H9 (cell line): ENCODE measurements around the gene INTS7. TPM values are rescaled to one million over a fixed set of nuclear protein-coding genes. Genes with fewer than 3 reads are reported as not detected.

Source experiments
- DNase-seq: peaks from one replicate; pipeline ENCODE4 v3.0.0-alpha.2; 2017
- H2AFZ ChIP-seq: one replicate; pipeline ENCODE4 v1.6.1; 2013; ENCODE audit warnings: mild to moderate bottlenecking, low read length, control low read depth, moderate library complexity
- H2AK5ac ChIP-seq: 2 replicates; pipeline ENCODE4 v1.6.1; 2013; ENCODE audit warnings: low read length, control low read depth, mixed read lengths; ENCODE audit not compliant: insufficient read length
- H2BK120ac ChIP-seq: one replicate; pipeline ENCODE4 v1.6.1; 2013; ENCODE audit warnings: low read depth, mild to moderate bottlenecking, low read length, control low read depth, inconsistent platforms; ENCODE audit not compliant: poor library complexity, severe bottlenecking
- H2BK12ac ChIP-seq: 2 replicates; pipeline ENCODE4 v1.6.1; 2013; ENCODE audit warnings: low read length, control low read depth, mixed read lengths, low read depth; ENCODE audit not compliant: insufficient read length
- H2BK15ac ChIP-seq: 2 replicates; pipeline ENCODE4 v1.6.1; 2013; ENCODE audit warnings: low read depth, low read length, control low read depth
- H2BK20ac ChIP-seq: one replicate; pipeline ENCODE4 v1.6.1; 2013; ENCODE audit warnings: low read depth, mild to moderate bottlenecking, low read length, control low read depth, inconsistent platforms; ENCODE audit not compliant: poor library complexity, severe bottlenecking
- H2BK5ac ChIP-seq: 2 replicates; pipeline ENCODE4 v1.6.1; 2013; ENCODE audit warnings: low read length, control low read depth, mixed read lengths; ENCODE audit not compliant: insufficient read length
- H3K14ac ChIP-seq: 2 replicates; pipeline ENCODE4 v1.6.1; 2013; ENCODE audit warnings: low read length, control low read depth; ENCODE audit not compliant: insufficient read depth
- H3K18ac ChIP-seq: 2 replicates; pipeline ENCODE4 v1.6.1; 2013; ENCODE audit warnings: low read depth, mild to moderate bottlenecking, mixed read lengths, low read length, control low read depth; ENCODE audit not compliant: insufficient read length
- H3K23ac ChIP-seq: 2 replicates; pipeline ENCODE4 v1.6.1; 2013; ENCODE audit warnings: low read length, control low read depth, mixed read lengths, low read depth; ENCODE audit not compliant: insufficient read length
- H3K23me2 ChIP-seq: 2 replicates; pipeline ENCODE4 v1.6.1; 2013; ENCODE audit warnings: low read depth, mild to moderate bottlenecking, mixed read lengths, low read length, control low read depth; ENCODE audit not compliant: insufficient read length, poor library complexity, severe bottlenecking
- H3K27ac ChIP-seq: 2 replicates; pipeline ENCODE4 v1.5.1; 2013; ENCODE audit warnings: low read length, control low read depth, mixed read lengths, low read depth; ENCODE audit not compliant: insufficient read length
- H3K27me3 ChIP-seq: 2 replicates; pipeline ENCODE4 v1.6.1; 2013; ENCODE audit warnings: low read length, control low read depth, inconsistent platforms; ENCODE audit not compliant: insufficient read depth
- H3K4ac ChIP-seq: 2 replicates; pipeline ENCODE4 v1.6.1; 2013; ENCODE audit warnings: low read depth, mild to moderate bottlenecking, control low read depth, inconsistent platforms, low read length, moderate library complexity
- H3K4me1 ChIP-seq: 2 replicates; pipeline ENCODE4 v1.6.1; 2013; ENCODE audit warnings: low read length, control low read depth, inconsistent platforms; ENCODE audit not compliant: insufficient read depth
- H3K4me2 ChIP-seq: 2 replicates; pipeline ENCODE4 v1.6.1; 2013; ENCODE audit warnings: low read length, control low read depth, mixed read lengths; ENCODE audit not compliant: insufficient read length, insufficient read depth
- H3K56ac ChIP-seq: 2 replicates; pipeline ENCODE4 v1.6.1; 2013; ENCODE audit warnings: low read depth, mild to moderate bottlenecking, mixed read lengths, low read length, control low read depth; ENCODE audit not compliant: insufficient read length
- H3K79me1 ChIP-seq: 2 replicates; pipeline ENCODE4 v1.6.1; 2013; ENCODE audit warnings: low read depth, mild to moderate bottlenecking, moderate library complexity, low read length, control low read depth, inconsistent platforms; ENCODE audit not compliant: insufficient read depth, poor library complexity, severe bottlenecking
- H3K79me2 ChIP-seq: 2 replicates; pipeline ENCODE4 v1.6.1; 2013; ENCODE audit warnings: low read length, control low read depth, inconsistent platforms; ENCODE audit not compliant: insufficient read depth
- H3K9ac ChIP-seq: 2 replicates; pipeline ENCODE4 v1.6.1; 2013; ENCODE audit warnings: low read length, control low read depth, mixed read lengths; ENCODE audit not compliant: insufficient read length; ENCODE audit errors: extremely low read depth
- H3K9me3 ChIP-seq: one replicate; pipeline ENCODE4 v1.6.1; 2013; ENCODE audit warnings: low read depth, low read length, inconsistent platforms; ENCODE audit not compliant: control insufficient read depth
- H3T11ph ChIP-seq: one replicate; pipeline ENCODE4 v1.6.1; 2013; ENCODE audit warnings: mild to moderate bottlenecking, low read length, control low read depth, inconsistent platforms
- H4K20me1 ChIP-seq: one replicate; pipeline ENCODE4 v1.6.1; 2013; ENCODE audit not compliant: control insufficient read depth, insufficient read length, insufficient read depth
- H4K5ac ChIP-seq: 2 replicates; pipeline ENCODE4 v1.6.1; 2013; ENCODE audit warnings: low read depth, mild to moderate bottlenecking, mixed read lengths, low read length, control low read depth; ENCODE audit not compliant: insufficient read length
- H4K8ac ChIP-seq: replicated peaks from 2 replicates; pipeline ENCODE4 v1.6.1; 2013; ENCODE audit warnings: low read length, control low read depth, mixed read lengths, low read depth; ENCODE audit not compliant: insufficient read length
- H4K91ac ChIP-seq: 2 replicates; pipeline ENCODE4 v1.6.1; 2013; ENCODE audit warnings: low read depth, mild to moderate bottlenecking, moderate library complexity, mixed read lengths, low read length, control low read depth; ENCODE audit not compliant: insufficient read length
- H3K27ac Mint-ChIP-seq, 3 experiments: 2 replicates in 2 of 3; 3 replicates in 1 of 3; pipeline ENCODE4 v1.8.0; 2020 to 2021; ENCODE audit warnings: mixed read lengths in 3 of 3, mild to moderate bottlenecking in 1 of 3, moderate library complexity in 1 of 3
- H3K27me3 Mint-ChIP-seq: 2 replicates; pipeline ENCODE4 v1.8.0; 2021; ENCODE audit warnings: low read depth, mild to moderate bottlenecking, moderate library complexity, mixed read lengths
- H3K36me3 Mint-ChIP-seq, 3 experiments: 2 replicates in 2 of 3; 3 replicates in 1 of 3; pipeline ENCODE4 v1.8.0; 2020 to 2021; ENCODE audit warnings: low read depth in 3 of 3, mixed read lengths in 3 of 3; ENCODE audit not compliant: insufficient read depth in 1 of 3
- H3K4me1 Mint-ChIP-seq, 2 experiments: 2 replicates each; pipeline ENCODE4 v1.8.0; 2020; ENCODE audit warnings: mixed read lengths in 2 of 2
- H3K4me3 Mint-ChIP-seq, 2 experiments: 2 replicates in 1 of 2; 3 replicates in 1 of 2; pipeline ENCODE4 v1.8.0; 2020 to 2021; ENCODE audit warnings: mild to moderate bottlenecking in 2 of 2, mixed read lengths in 2 of 2, moderate library complexity in 1 of 2
- H3K9me3 Mint-ChIP-seq, 2 experiments: 2 replicates in 1 of 2; 3 replicates in 1 of 2; pipeline ENCODE4 v1.8.0; 2020; ENCODE audit warnings: mild to moderate bottlenecking in 2 of 2, mixed read lengths in 2 of 2, moderate library complexity in 1 of 2
- CTCF ChIP-seq: fragments of 200-600 bp; sonication (generic); conservative IDR thresholded peaks from 3 replicates; pipeline ENCODE4 v1.8.0; 2021; ENCODE audit warnings: antibody characterized with exemption, mild to moderate bottlenecking
- WGBS: extraction: QIAGEN DNeasy Blood & Tissue Kit; methylation state at CpG from one replicate; pipeline ENCODE4 v1.1.7; 2013; ENCODE audit warnings: missing lambda C conversion rate, low lambda C conversion rate, mixed read lengths; ENCODE audit not compliant: insufficient read length; ENCODE audit errors: extremely low coverage; 5-methylcytosine and 5-hydroxymethylcytosine counted together
- total RNA-seq: library from RNA; stranded (reverse); gene quantifications from 2 replicates; pipeline ENCODE4 v1.2.1, GENCODE V29; 2021

The INTS7 gene
- total RNA-seq, 1 experiment from 2014 or later: 32.3 TPM

- TF ChIP-seq CTCF: no peak
- H3K27ac Mint-ChIP-seq: no peak overlapping the region
- H3K9me3 Mint-ChIP-seq: peaks cover 0 to 10% of the 10 kb centered on the region in 2 experiments; a peak in 4 of 5 replicates
- no peaks in the 10 kb centered on the region for H3K4me1 Mint-ChIP-seq
- Histone ChIP-seq H4K91ac (no peak overlapping the region), H4K5ac (no peak overlapping the region), H2AFZ (no peak overlapping the region), H3K56ac (no peak overlapping the region), H3K23ac (no peak overlapping the region), H3K14ac (no peak overlapping the region), H2BK120ac (no peak overlapping the region), H4K20me1 (no peaks in the 10 kb centered on the region), H3K4me1 (no peaks in the 10 kb centered on the region), H2BK20ac (no peak overlapping the region), H3K18ac (no peak overlapping the region), H2BK15ac (no peak overlapping the region), H3K23me2 (no peaks in the 10 kb centered on the region), H3K79me2 (no peaks in the 10 kb centered on the region), H4K8ac (no peak overlapping the region), H2BK12ac (no peak overlapping the region), H3K79me1 (no peaks in the 10 kb centered on the region), H3K9ac (no peak overlapping the region), H2BK5ac (no peak overlapping the region), H3K27me3 (no peaks in the 10 kb centered on the region), H2AK5ac (no peak overlapping the region), H3K4ac (no peak overlapping the region), H3K4me2 (no peak overlapping the region), H3T11ph (no peak overlapping the region), H3K27ac (no peak overlapping the region), H3K9me3 (no peaks in the 10 kb centered on the region)
- H3K27me3 Mint-ChIP-seq: no peaks in the 10 kb centered on the region
- no CpG with 5 or more reads among the region's 1 CpG for WGBS
- H3K36me3 Mint-ChIP-seq: peaks cover 74 to 94% (median 89%) of the 10 kb centered on the region in 3 experiments
- DNase-seq: no peak
- no peak overlapping the region for H3K4me3 Mint-ChIP-seq
Observed at GRCh38 chr1:212053993-212054392, 18.6 kb upstream of the INTS7 start.
